GM12864 (cell line): Measurements from ENCODE around the gene PDE4D.

Experiments
- DNase-seq: peaks from one replicate; pipeline ENCODE4 v3.0.0-alpha.2; 2011; ENCODE audit warnings: low read depth
- H3K4me3 ChIP-seq: 2 replicates; pipeline ENCODE4 v1.5.1; 2011; ENCODE audit warnings: mild to moderate bottlenecking, low read depth, low read length, control low read depth
- CTCF ChIP-seq: IDR thresholded peaks from 2 replicates; pipeline ENCODE4 v1.5.1; 2011; ENCODE audit warnings: low read depth, mild to moderate bottlenecking, moderate library complexity, low read length, control low read depth, inconsistent platforms; ENCODE audit errors: missing control alignments

The PDE4D gene

GRCh38 chr5:59588922-59589321 is 304.6 kb downstream of the PDE4D start:
- no peak for DNase-seq
- no peak overlapping the region for H3K4me3 ChIP-seq
- TF ChIP-seq CTCF: no peak

- DNase-seq: no peak
- no peak for TF ChIP-seq CTCF
- no peak overlapping the region for H3K4me3 ChIP-seq
Observed at GRCh38 chr5:59587489-59588337, 305.8 kb downstream of the PDE4D start.

GRCh38 chr5:59586841-59587240 is 306.7 kb downstream of the PDE4D start:
- TF ChIP-seq CTCF: no peak
- no peak for DNase-seq
- no peak overlapping the region for H3K4me3 ChIP-seq

- no peak for TF ChIP-seq CTCF
- DNase-seq: no peak
- no peak overlapping the region for H3K4me3 ChIP-seq
Observed at GRCh38 chr5:59584858-59585846, 308.4 kb downstream of the PDE4D start.

GRCh38 chr5:59583810-59584562 is 309.5 kb downstream of the PDE4D start:
- H3K4me3 ChIP-seq: no peak overlapping the region
- DNase-seq: no peak

More at GRCh38 chr5:59583810-59584562, 309.5 kb downstream of the PDE4D start:
- no peak for TF ChIP-seq CTCF
